SK-N-SH (cell line): Measurements from ENCODE around the gene TUBGCP3. TPM values are rescaled to one million over a fixed set of nuclear protein-coding genes. Genes with fewer than 3 reads are reported as not detected.

ENCODE experiments used
- CTCF ChIA-PET: fragments of 300-600, 350-600 bp; formaldehyde crosslinking; extraction: SDS; loops from one replicate; lab custom pipeline; 2021; lab: Yijun Ruan, JAX
- POLR2A ChIA-PET: fragments of 350-600 bp; sonication (Branson Sonifier 250); formaldehyde crosslinking; extraction: SDS; loops from one replicate; lab custom pipeline; 2020; ENCODE audit warnings: antibody characterized with exemption, inconsistent platforms; lab: Yijun Ruan, JAX
- DNase-seq: peaks from one replicate; pipeline ENCODE4 v3.0.0; 2012
- H2AFZ ChIP-seq: fragments of 200-600 bp; sonication (generic); 2 replicates; pipeline ENCODE4 v1.8.1; 2016; ENCODE audit warnings: antibody characterized with exemption, mild to moderate bottlenecking, low read depth
- H3F3A ChIP-seq: fragments of 200-600 bp; sonication (generic); replicated peaks from 2 replicates; pipeline ENCODE3; 2016; ENCODE audit warnings: antibody characterized with exemption, mild to moderate bottlenecking; ENCODE audit not compliant: insufficient read depth
- H3K27ac ChIP-seq, 2 experiments: fragments of 200-500 bp in 1 of 2; fragments of 200-600 bp in 1 of 2; sonication (Bioruptor generic) in 1 of 2; sonication (generic), shearing (Covaris generic) in 1 of 2; 2 replicates each; pipeline versions ENCODE4 v1.5.1 to v1.6.1; 2014 to 2016; ENCODE audit warnings: low read depth in 2 of 2, inconsistent platforms in 1 of 2, low read length in 1 of 2, mild to moderate bottlenecking in 1 of 2, mixed read lengths in 1 of 2
- H3K27me3 ChIP-seq: fragments of 200-600 bp; sonication (generic), shearing (Covaris generic); 2 replicates; pipeline ENCODE4 v1.6.1; 2016; ENCODE audit warnings: mixed run types; ENCODE audit not compliant: insufficient read depth
- H3K36me3 ChIP-seq, 2 experiments: fragments of 200-500 bp in 1 of 2; fragments of 200-600 bp in 1 of 2; sonication (Bioruptor generic) in 1 of 2; sonication (generic) in 1 of 2; replicated peaks in 1 of 2; 2 replicates each; pipeline versions ENCODE3 to v1.5.1; 2014 to 2016; ENCODE audit warnings: low read length in 1 of 2, mild to moderate bottlenecking in 1 of 2; ENCODE audit not compliant: insufficient read depth in 2 of 2, control insufficient read depth in 1 of 2
- H3K4me1 ChIP-seq, 2 experiments: fragments of 200-500 bp in 1 of 2; fragments of 200-600 bp in 1 of 2; sonication (Bioruptor generic) in 1 of 2; sonication (generic), shearing (Covaris generic) in 1 of 2; 2 replicates each; pipeline versions ENCODE4 v1.5.1 to v1.6.1; 2014 to 2016; ENCODE audit warnings: low read depth in 1 of 2, low read length in 1 of 2, mixed run types in 1 of 2; ENCODE audit not compliant: insufficient read depth in 2 of 2, control insufficient read depth in 1 of 2
- H3K4me2 ChIP-seq: fragments of 200-600 bp; sonication (generic), shearing (Covaris generic); 2 replicates; pipeline ENCODE4 v1.6.1; 2017; ENCODE audit warnings: mixed run types
- H3K4me3 ChIP-seq, 2 experiments: fragments of 200-500 bp in 1 of 2; fragments of 200-600 bp in 1 of 2; sonication (Bioruptor generic) in 1 of 2; sonication (generic), shearing (Covaris generic) in 1 of 2; 2 replicates each; pipeline versions ENCODE4 v1.5.1 to v1.8.1; 2014 to 2016; ENCODE audit warnings: low read depth in 2 of 2, inconsistent platforms in 1 of 2, low read length in 1 of 2, mild to moderate bottlenecking in 1 of 2, mixed read lengths in 1 of 2, moderate library complexity in 1 of 2
- H3K79me2 ChIP-seq: fragments of 200-600 bp; sonication (generic); 2 replicates; pipeline ENCODE4 v1.8.1; 2017; ENCODE audit warnings: mild to moderate bottlenecking; ENCODE audit not compliant: insufficient read depth
- H3K9ac ChIP-seq: fragments of 200-600 bp; sonication (generic); 2 replicates; pipeline ENCODE4 v1.6.1; 2017; ENCODE audit warnings: mixed run types
- H3K9me2 ChIP-seq: fragments of 200-600 bp; sonication (generic); 2 replicates; pipeline ENCODE4 v1.6.1; 2017; ENCODE audit warnings: mixed run types
- H3K9me3 ChIP-seq: fragments of 200-600 bp; sonication (generic); 2 replicates; pipeline ENCODE4 v1.6.1; 2017; ENCODE audit warnings: mixed run types, mild to moderate bottlenecking, moderate library complexity
- H4K20me1 ChIP-seq: fragments of 200-600 bp; sonication (generic); 2 replicates; pipeline ENCODE4 v1.6.1; 2017; ENCODE audit warnings: mild to moderate bottlenecking, mixed run types; ENCODE audit not compliant: insufficient read depth
- ELF1 ChIP-seq: IDR thresholded peaks from 2 replicates; pipeline ENCODE4 v1.4.0; 2012
- FOXM1 ChIP-seq: IDR thresholded peaks from 2 replicates; pipeline ENCODE4 v1.4.0; 2012; ENCODE audit warnings: low read depth, mild to moderate bottlenecking
- JUND ChIP-seq: IDR thresholded peaks from 2 replicates; pipeline ENCODE4 v1.4.0; 2012
- MAX ChIP-seq: IDR thresholded peaks from 2 replicates; pipeline ENCODE4 v1.4.0; 2012; ENCODE audit warnings: low read depth
- MEF2A ChIP-seq: IDR thresholded peaks from 2 replicates; pipeline ENCODE4 v1.4.0; 2012; ENCODE audit warnings: low read depth, borderline replicate concordance
- NFIC ChIP-seq: IDR thresholded peaks from 2 replicates; pipeline ENCODE4 v1.4.0; 2012; ENCODE audit warnings: borderline replicate concordance
- POLR2AphosphoS5 ChIP-seq: IDR thresholded peaks from 2 replicates; pipeline ENCODE4 v1.6.1; 2012; ENCODE audit warnings: low read depth, low read length
- RCOR1 ChIP-seq: fragments of 150-350 bp; IDR thresholded peaks from 2 replicates; pipeline ENCODE4 v1.6.1; 2017; ENCODE audit warnings: antibody characterized with exemption, low read length
- RFX5 ChIP-seq: IDR thresholded peaks from 2 replicates; pipeline ENCODE4 v1.6.1; 2012; ENCODE audit warnings: mild to moderate bottlenecking, improper control_type of control experiment, low read length
- SIN3A ChIP-seq: IDR thresholded peaks from 2 replicates; pipeline ENCODE4 v1.6.1; 2012; ENCODE audit warnings: low read depth, mild to moderate bottlenecking, low read length, moderate library complexity, borderline replicate concordance
- SMC3 ChIP-seq: IDR thresholded peaks from 2 replicates; pipeline ENCODE4 v1.6.1; 2012; ENCODE audit warnings: low read depth, low read length, improper control_type of control experiment
- TAF1 ChIP-seq: IDR thresholded peaks from 2 replicates; pipeline ENCODE4 v1.6.1; 2012; ENCODE audit warnings: low read depth, mild to moderate bottlenecking, low read length, moderate library complexity, borderline replicate concordance
- YY1 ChIP-seq: IDR thresholded peaks from 2 replicates; pipeline ENCODE4 v1.4.0; 2012; ENCODE audit warnings: low read depth, mild to moderate bottlenecking
- WGBS: methylation state at CpG from one replicate; pipeline ENCODE4 v1.1.6; 2017; ENCODE audit warnings: low lambda C conversion rate; 5-methylcytosine and 5-hydroxymethylcytosine counted together
- polyA plus RNA-seq, 3 experiments: library from polyadenylated mRNA; depleted of rRNA; stranded (reverse); fragments of >200 nt; gene quantifications; 2 replicates each; pipeline ENCODE4 v1.2.3, GENCODE V29; 2012
- TF ChIP-seq, protein P1 (sequence below): IDR thresholded peaks from 2 replicates; pipeline ENCODE4 v1.4.0; 2012; ENCODE audit warnings: low read depth, borderline replicate concordance
- TF ChIP-seq, protein P2 (sequence below): fragments of 200-600 bp; sonication (generic); IDR thresholded peaks from 2 replicates; pipeline ENCODE4 v1.6.1; 2017; ENCODE audit warnings: antibody characterized with exemption, mild to moderate bottlenecking, moderate library complexity
- TF ChIP-seq, protein P3 (sequence below): fragments of 150-350 bp; IDR thresholded peaks from 2 replicates; pipeline ENCODE4 v1.6.1; 2017; ENCODE audit warnings: antibody characterized with exemption, low read length, low read depth, borderline replicate concordance
- TF ChIP-seq, protein P4 (sequence below): IDR thresholded peaks from 2 replicates; pipeline ENCODE4 v1.4.0; 2012; ENCODE audit warnings: low read depth, borderline replicate concordance

Gene TUBGCP3
- polyA plus RNA-seq, 1 of the 3 experiments (the other 2 are of a cell fraction), result 16.8 TPM

- H3K9ac ChIP-seq, result no peak overlapping the region
- H3K4me3 ChIP-seq, result no peak overlapping the region
- 65% methylated on average over 8 of the region's 8 CpGs for WGBS
- no peak for DNase-seq
- no peaks in the 10 kb centered on the region for H4K20me1 ChIP-seq
- H2AFZ ChIP-seq, result no peak overlapping the region
- H3K9me2 ChIP-seq, result 0 out of 2 replicates have a peak, but pooled peaks cover 2% of the 10 kb centered on the region
- no peak overlapping the region for H3K4me2 ChIP-seq
- no peaks in the 10 kb centered on the region for H3F3A ChIP-seq
- H3K27me3 ChIP-seq, result no peaks in the 10 kb centered on the region
- H3K79me2 ChIP-seq, result no peaks in the 10 kb centered on the region
- TF ChIP-seq TAF1, result no peak
- TF ChIP-seq ELF1, result no peak
- no peak for TF ChIP-seq NFIC
- TF ChIP-seq MEF2A, result no peak
- TF ChIP-seq, protein P1, sequence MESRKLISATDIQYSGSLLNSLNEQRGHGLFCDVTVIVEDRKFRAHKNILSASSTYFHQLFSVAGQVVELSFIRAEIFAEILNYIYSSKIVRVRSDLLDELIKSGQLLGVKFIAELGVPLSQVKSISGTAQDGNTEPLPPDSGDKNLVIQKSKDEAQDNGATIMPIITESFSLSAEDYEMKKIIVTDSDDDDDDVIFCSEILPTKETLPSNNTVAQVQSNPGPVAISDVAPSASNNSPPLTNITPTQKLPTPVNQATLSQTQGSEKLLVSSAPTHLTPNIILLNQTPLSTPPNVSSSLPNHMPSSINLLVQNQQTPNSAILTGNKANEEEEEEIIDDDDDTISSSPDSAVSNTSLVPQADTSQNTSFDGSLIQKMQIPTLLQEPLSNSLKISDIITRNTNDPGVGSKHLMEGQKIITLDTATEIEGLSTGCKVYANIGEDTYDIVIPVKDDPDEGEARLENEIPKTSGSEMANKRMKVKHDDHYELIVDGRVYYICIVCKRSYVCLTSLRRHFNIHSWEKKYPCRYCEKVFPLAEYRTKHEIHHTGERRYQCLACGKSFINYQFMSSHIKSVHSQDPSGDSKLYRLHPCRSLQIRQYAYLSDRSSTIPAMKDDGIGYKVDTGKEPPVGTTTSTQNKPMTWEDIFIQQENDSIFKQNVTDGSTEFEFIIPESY, result no peak
- no peak for TF ChIP-seq YY1
- TF ChIP-seq JUND, result no peak
- no peak for TF ChIP-seq SIN3A
- no peak for TF ChIP-seq SMC3
- TF ChIP-seq RFX5, result no peak
- TF ChIP-seq POLR2AphosphoS5, result no peak
- H3K27ac ChIP-seq, result no peak overlapping the region
- POLR2A ChIA-PET, result no interaction called here
- H3K36me3 ChIP-seq, result no peaks in the 10 kb centered on the region
- no peaks in the 10 kb centered on the region for H3K4me1 ChIP-seq
- CTCF ChIA-PET, result interaction anchor here (1.1 kb wide), 1 partner anchor 31 kb away, joined by 7 read pairs; no protein-coding TSS in a partner anchor
- H3K9me3 ChIP-seq, result no peaks in the 10 kb centered on the region
These were observed 113.1 kb downstream of the TUBGCP3 start for GRCh38 chr13:112474869-112475268.

DNA sequence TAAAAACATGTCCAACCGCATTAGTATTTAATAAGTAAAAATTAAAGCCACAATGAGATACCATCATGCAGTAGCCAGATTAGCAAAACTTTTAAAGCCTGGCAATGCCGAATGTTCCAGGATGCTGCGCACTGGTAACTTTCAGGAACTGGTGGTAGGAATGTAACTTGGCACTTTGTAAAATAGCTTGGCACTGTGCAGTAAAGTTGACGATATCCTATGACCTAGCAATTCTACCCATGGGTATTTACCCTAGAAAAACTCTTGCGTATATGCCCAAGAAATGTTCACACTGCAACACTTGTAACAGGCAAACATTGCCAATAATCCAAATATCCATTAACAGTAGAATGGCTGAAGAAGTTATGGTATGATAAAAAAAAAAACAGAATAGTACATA is 114.1 kb downstream of the TUBGCP3 start:
- POLR2A ChIA-PET, result no interaction called here
- no peaks in the 10 kb centered on the region for H4K20me1 ChIP-seq
- DNase-seq, result no peak
- no peak overlapping the region for H2AFZ ChIP-seq
- H3K79me2 ChIP-seq, result no peaks in the 10 kb centered on the region
- no peak overlapping the region for H3K4me2 ChIP-seq
- no peaks in the 10 kb centered on the region for H3F3A ChIP-seq
- no peaks in the 10 kb centered on the region for H3K27me3 ChIP-seq
- H3K27ac ChIP-seq, result no peak overlapping the region
- TF ChIP-seq RCOR1 (no peak), FOXM1 (no peak), MAX (no peak), POLR2AphosphoS5 (no peak)
- TF ChIP-seq, protein P2, sequence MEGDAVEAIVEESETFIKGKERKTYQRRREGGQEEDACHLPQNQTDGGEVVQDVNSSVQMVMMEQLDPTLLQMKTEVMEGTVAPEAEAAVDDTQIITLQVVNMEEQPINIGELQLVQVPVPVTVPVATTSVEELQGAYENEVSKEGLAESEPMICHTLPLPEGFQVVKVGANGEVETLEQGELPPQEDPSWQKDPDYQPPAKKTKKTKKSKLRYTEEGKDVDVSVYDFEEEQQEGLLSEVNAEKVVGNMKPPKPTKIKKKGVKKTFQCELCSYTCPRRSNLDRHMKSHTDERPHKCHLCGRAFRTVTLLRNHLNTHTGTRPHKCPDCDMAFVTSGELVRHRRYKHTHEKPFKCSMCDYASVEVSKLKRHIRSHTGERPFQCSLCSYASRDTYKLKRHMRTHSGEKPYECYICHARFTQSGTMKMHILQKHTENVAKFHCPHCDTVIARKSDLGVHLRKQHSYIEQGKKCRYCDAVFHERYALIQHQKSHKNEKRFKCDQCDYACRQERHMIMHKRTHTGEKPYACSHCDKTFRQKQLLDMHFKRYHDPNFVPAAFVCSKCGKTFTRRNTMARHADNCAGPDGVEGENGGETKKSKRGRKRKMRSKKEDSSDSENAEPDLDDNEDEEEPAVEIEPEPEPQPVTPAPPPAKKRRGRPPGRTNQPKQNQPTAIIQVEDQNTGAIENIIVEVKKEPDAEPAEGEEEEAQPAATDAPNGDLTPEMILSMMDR, result no peak
- TF ChIP-seq, protein P3, sequence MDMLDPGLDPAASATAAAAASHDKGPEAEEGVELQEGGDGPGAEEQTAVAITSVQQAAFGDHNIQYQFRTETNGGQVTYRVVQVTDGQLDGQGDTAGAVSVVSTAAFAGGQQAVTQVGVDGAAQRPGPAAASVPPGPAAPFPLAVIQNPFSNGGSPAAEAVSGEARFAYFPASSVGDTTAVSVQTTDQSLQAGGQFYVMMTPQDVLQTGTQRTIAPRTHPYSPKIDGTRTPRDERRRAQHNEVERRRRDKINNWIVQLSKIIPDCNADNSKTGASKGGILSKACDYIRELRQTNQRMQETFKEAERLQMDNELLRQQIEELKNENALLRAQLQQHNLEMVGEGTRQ, result no peak
- TF ChIP-seq, protein P4, sequence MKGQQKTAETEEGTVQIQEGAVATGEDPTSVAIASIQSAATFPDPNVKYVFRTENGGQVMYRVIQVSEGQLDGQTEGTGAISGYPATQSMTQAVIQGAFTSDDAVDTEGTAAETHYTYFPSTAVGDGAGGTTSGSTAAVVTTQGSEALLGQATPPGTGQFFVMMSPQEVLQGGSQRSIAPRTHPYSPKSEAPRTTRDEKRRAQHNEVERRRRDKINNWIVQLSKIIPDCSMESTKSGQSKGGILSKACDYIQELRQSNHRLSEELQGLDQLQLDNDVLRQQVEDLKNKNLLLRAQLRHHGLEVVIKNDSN, result no peak
- WGBS, result 74% methylated on average over 5 of the region's 5 CpGs
- no peaks in the 10 kb centered on the region for H3K4me1 ChIP-seq
- H3K4me3 ChIP-seq, result no peak overlapping the region
- no peaks in the 10 kb centered on the region for H3K9me2 ChIP-seq
- no peak overlapping the region for H3K9ac ChIP-seq
- CTCF ChIA-PET, result interaction anchor here (1.1 kb wide), 1 partner anchor 30 kb away, joined by 7 read pairs; no protein-coding TSS in a partner anchor
- H3K9me3 ChIP-seq, result no peaks in the 10 kb centered on the region
- no peaks in the 10 kb centered on the region for H3K36me3 ChIP-seq
